Testis (tissue), 3 donors: ENCODE data around the gene CDKN2AIP. TPM values are rescaled to one million over a fixed set of nuclear protein-coding genes. Genes with fewer than 3 reads are reported as not detected.

Experiments
- polyA plus RNA-seq: library from polyadenylated mRNA; stranded (reverse); fragments of 350-450 nt; fragmentation: Illumina TruSeq; extraction: RNeasy Lipid Tissue Mini Kit (QIAGEN cat#74804); gene quantifications from one replicate; pipeline ENCODE4 v1.2.3, GENCODE V29; 2014; ENCODE audit warnings: low read depth, low replicate concordance; ENCODE audit not compliant: insufficient read depth
- total RNA-seq, 2 donors: library from RNA; depleted of rRNA; stranded (reverse); fragments of >200 nt; gene quantifications; one replicate each; pipeline ENCODE4 v1.2.3, GENCODE V29; 2016

Gene CDKN2AIP
- total and polyA plus RNA-seq, 3 donors from 2014 or later: 32.7 to 38.7 (median 37.4) TPM

Other genes starting within 250 kb of the CDKN2AIP start
- not detected for gene CLDN22, start 124.4 kb upstream of the CDKN2AIP start, total RNA-seq
- not detected for gene CLDN22, start 124.4 kb upstream of the CDKN2AIP start, polyA plus RNA-seq
- not detected for gene CLDN24, start 122.2 kb upstream of the CDKN2AIP start, total RNA-seq
- not detected for gene CLDN24, start 122.2 kb upstream of the CDKN2AIP start, polyA plus RNA-seq
- gene ING2, start 60.4 kb downstream of the CDKN2AIP start, total RNA-seq: 10 to 100 TPM; 47.2 to 47.3 TPM
- 38.0 TPM for gene ING2, start 60.4 kb downstream of the CDKN2AIP start, polyA plus RNA-seq
- 10 to 100 TPM; 23.0 to 25.4 TPM for gene RWDD4, start 214.5 kb downstream of the CDKN2AIP start, total RNA-seq
- gene RWDD4, start 214.5 kb downstream of the CDKN2AIP start, polyA plus RNA-seq: 14.5 TPM
- gene TRAPPC11, start 214.7 kb downstream of the CDKN2AIP start, total RNA-seq: 10 to 100 TPM; 65.2 to 81.6 TPM
- gene TRAPPC11, start 214.7 kb downstream of the CDKN2AIP start, polyA plus RNA-seq: 31.2 TPM